SK-N-MC (cell line): ENCODE measurements around the gene ADCY7.

Experiments used
- DNase-seq: peaks from one replicate; pipeline ENCODE4 v3.0.0-alpha.2; 2011; ENCODE audit warnings: low read depth, low spot score
- H3K27ac ChIP-seq: fragments of 200-600 bp; sonication (generic); 2 replicates; pipeline ENCODE4 v1.5.1; 2016; ENCODE audit warnings: mixed run types
- H3K36me3 ChIP-seq: fragments of 200-600 bp; sonication (generic); 2 replicates; pipeline ENCODE4 v1.6.1; 2017; ENCODE audit warnings: antibody characterized with exemption, low read length, mixed read lengths; ENCODE audit not compliant: insufficient read depth
- H3K4me3 ChIP-seq: fragments of 200-600 bp; sonication (generic); 2 replicates; pipeline ENCODE4 v1.5.1; 2016
- H3K9ac ChIP-seq: fragments of 200-600 bp; sonication (generic); 2 replicates; pipeline ENCODE4 v1.8.0; 2017; ENCODE audit warnings: mixed run types, mixed read lengths; ENCODE audit not compliant: insufficient read length
- H3K9me3 ChIP-seq: fragments of 200-600 bp; sonication (generic); 2 replicates; pipeline ENCODE4 v1.6.1; 2017; ENCODE audit warnings: low read depth, mild to moderate bottlenecking, antibody characterized with exemption, low read length, moderate library complexity, mixed read lengths
- EZH2 ChIP-seq: fragments of 200-600 bp; sonication (generic); IDR thresholded peaks from one replicate; pipeline ENCODE4 v1.6.1; 2017; ENCODE audit warnings: antibody characterized with exemption
- FOXP2 ChIP-seq: optimal IDR thresholded peaks from 2 replicates; pipeline ENCODE3; 2011; ENCODE audit warnings: mild to moderate bottlenecking, moderate library complexity; ENCODE audit not compliant: insufficient read depth; ENCODE audit errors: extremely low read length, control extremely low read depth
- POLR2AphosphoS5 ChIP-seq: IDR thresholded peaks from 2 replicates; pipeline ENCODE4 v1.6.1; 2012; ENCODE audit warnings: mild to moderate bottlenecking, low read depth, low read length, borderline replicate concordance

Gene ADCY7

DNA sequence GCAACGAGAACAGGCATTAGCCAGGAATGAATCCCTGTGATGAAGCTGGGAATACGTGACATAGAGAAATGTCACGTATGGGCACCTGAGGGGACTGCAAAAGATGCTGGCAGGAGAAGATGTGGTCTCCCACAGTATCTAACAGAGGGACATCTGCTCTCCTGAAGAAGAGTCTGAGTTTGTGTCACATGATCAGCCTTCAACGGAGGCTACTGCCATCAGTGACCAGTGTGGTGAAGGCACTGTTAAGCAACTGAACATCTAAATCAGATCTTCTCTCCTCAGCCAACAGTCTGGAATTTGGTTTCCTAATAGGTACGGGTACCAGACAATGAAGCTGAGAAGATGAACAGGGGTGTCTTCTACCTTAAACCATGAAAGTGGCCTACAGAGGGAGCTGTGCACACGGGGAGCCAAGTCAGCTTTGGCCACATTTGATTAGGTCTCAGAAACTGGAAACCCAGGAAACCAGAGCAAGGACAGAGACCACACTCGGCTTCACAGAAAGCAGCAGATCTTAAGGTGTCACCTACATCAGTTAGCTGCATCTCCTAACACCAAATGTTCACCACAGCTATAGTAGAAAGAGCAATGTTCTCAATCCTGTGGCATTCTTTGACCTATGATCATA, 60.6 kb downstream of the ADCY7 start:
- Histone ChIP-seq H3K4me3 (no peak overlapping the region), H3K9ac (no peak overlapping the region), H3K36me3 (peaks cover 7% of the 10 kb centered on the region; the same call in 1 of the 2 replicates), H3K27ac (no peak overlapping the region), H3K9me3 (no peaks in the 10 kb centered on the region)
- no peak for TF ChIP-seq EZH2
- TF ChIP-seq FOXP2: no peak
- no peak for TF ChIP-seq POLR2AphosphoS5
- DNase-seq: no peak

GRCh38 chr16:50329446-50330189, 63.3 kb downstream of the ADCY7 start:
- H3K36me3 ChIP-seq: peaks cover 15% of the 10 kb centered on the region
- no peak for DNase-seq
- H3K9me3 ChIP-seq: no peaks in the 10 kb centered on the region
- TF ChIP-seq POLR2AphosphoS5: no peak
- TF ChIP-seq FOXP2: no peak
- no peak for TF ChIP-seq EZH2
- H3K4me3 ChIP-seq: no peak overlapping the region
- no peak overlapping the region for H3K9ac ChIP-seq
- H3K27ac ChIP-seq: no peak overlapping the region

- Histone ChIP-seq H3K4me3 (no peak overlapping the region), H3K27ac (no peak overlapping the region), H3K9ac (no peak overlapping the region), H3K9me3 (no peaks in the 10 kb centered on the region), H3K36me3 (peaks cover 11% of the 10 kb centered on the region)
- no peak for DNase-seq
- TF ChIP-seq FOXP2 (no peak), EZH2 (no peak), POLR2AphosphoS5 (no peak)
Measured at GRCh38 chr16:50331570-50331969, 65.2 kb downstream of the ADCY7 start.

DNA sequence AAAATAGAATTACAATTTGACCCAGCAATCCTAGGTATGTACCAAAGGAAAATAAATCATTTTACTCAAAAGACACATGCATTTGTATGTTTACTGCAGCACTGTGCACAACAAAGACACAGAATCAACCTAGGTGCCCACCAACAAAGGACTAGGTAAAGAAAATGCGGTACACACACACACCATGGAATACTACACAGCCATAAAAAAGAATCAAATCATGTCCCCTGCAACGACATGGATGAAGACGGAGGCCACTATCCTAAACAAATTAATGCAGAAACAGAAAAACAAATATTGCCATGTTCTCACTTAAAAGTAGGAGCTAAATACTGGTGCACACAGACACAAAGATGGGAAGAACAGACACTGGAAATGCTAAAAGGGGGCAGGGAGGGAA, 66.2 kb downstream of the ADCY7 start:
- DNase-seq: no peak
- H3K27ac ChIP-seq: no peak overlapping the region
- H3K9me3 ChIP-seq: no peaks in the 10 kb centered on the region
- no peak overlapping the region for H3K9ac ChIP-seq
- H3K36me3 ChIP-seq: peaks cover 11% of the 10 kb centered on the region
- no peak overlapping the region for H3K4me3 ChIP-seq
- TF ChIP-seq EZH2 (no peak), FOXP2 (no peak), POLR2AphosphoS5 (no peak)

- H3K36me3 ChIP-seq: peaks cover 11% of the 10 kb centered on the region
- no peak overlapping the region for H3K27ac ChIP-seq
- no peak overlapping the region for H3K9ac ChIP-seq
- DNase-seq: no peak
- H3K4me3 ChIP-seq: no peak overlapping the region
- no peaks in the 10 kb centered on the region for H3K9me3 ChIP-seq
- TF ChIP-seq EZH2: no peak
- no peak for TF ChIP-seq FOXP2
- no peak for TF ChIP-seq POLR2AphosphoS5
Measured at GRCh38 chr16:50334106-50334975, 68.0 kb downstream of the ADCY7 start.

- H3K27ac ChIP-seq: no peak overlapping the region
- H3K36me3 ChIP-seq: peaks cover 14% of the 10 kb centered on the region
- no peaks in the 10 kb centered on the region for H3K9me3 ChIP-seq
- no peak overlapping the region for H3K4me3 ChIP-seq
- no peak overlapping the region for H3K9ac ChIP-seq
- DNase-seq: no peak
- TF ChIP-seq EZH2 (no peak), FOXP2 (no peak), POLR2AphosphoS5 (no peak)
Measured at GRCh38 chr16:50335196-50335958, 69.0 kb downstream of the ADCY7 start.

GRCh38 chr16:50336884-50337283, 70.5 kb downstream of the ADCY7 start:
- H3K36me3 ChIP-seq: peaks cover 17% of the 10 kb centered on the region
- DNase-seq: no peak
- no peak for TF ChIP-seq FOXP2
- no peak for TF ChIP-seq POLR2AphosphoS5
- TF ChIP-seq EZH2: no peak

More at GRCh38 chr16:50336884-50337283, 70.5 kb downstream of the ADCY7 start:
- H3K4me3 ChIP-seq: no peak overlapping the region
- H3K9me3 ChIP-seq: no peaks in the 10 kb centered on the region
- no peak overlapping the region for H3K27ac ChIP-seq
- H3K9ac ChIP-seq: no peak overlapping the region
